NB4 (cell line): ENCODE data around the gene GPR17.

ENCODE experiments used
- DNase-seq: peaks from one replicate; pipeline ENCODE4 v3.0.0; 2010; ENCODE audit warnings: low read depth
- H3K4me3 ChIP-seq: one replicate; pipeline ENCODE4 v1.5.1; 2011; ENCODE audit warnings: mild to moderate bottlenecking, low read depth, low read length, moderate library complexity
- MYC ChIP-seq: IDR thresholded peaks from 2 replicates; pipeline ENCODE4 v1.6.1; 2011; ENCODE audit warnings: low read depth, low read length
- POLR2A ChIP-seq: IDR thresholded peaks from 2 replicates; pipeline ENCODE4 v1.6.1; 2011; ENCODE audit warnings: mild to moderate bottlenecking; ENCODE audit not compliant: insufficient read length; ENCODE audit errors: extremely low read depth
- TF ChIP-seq, protein P1 (sequence below): IDR thresholded peaks from 2 replicates; pipeline ENCODE4 v1.6.1; 2011; ENCODE audit warnings: low read depth, low read length
- TF ChIP-seq, protein P2 (sequence below): IDR thresholded peaks from one replicate; pipeline ENCODE4 v1.5.1; 2012; ENCODE audit warnings: low read depth, low read length

The GPR17 gene

DNA sequence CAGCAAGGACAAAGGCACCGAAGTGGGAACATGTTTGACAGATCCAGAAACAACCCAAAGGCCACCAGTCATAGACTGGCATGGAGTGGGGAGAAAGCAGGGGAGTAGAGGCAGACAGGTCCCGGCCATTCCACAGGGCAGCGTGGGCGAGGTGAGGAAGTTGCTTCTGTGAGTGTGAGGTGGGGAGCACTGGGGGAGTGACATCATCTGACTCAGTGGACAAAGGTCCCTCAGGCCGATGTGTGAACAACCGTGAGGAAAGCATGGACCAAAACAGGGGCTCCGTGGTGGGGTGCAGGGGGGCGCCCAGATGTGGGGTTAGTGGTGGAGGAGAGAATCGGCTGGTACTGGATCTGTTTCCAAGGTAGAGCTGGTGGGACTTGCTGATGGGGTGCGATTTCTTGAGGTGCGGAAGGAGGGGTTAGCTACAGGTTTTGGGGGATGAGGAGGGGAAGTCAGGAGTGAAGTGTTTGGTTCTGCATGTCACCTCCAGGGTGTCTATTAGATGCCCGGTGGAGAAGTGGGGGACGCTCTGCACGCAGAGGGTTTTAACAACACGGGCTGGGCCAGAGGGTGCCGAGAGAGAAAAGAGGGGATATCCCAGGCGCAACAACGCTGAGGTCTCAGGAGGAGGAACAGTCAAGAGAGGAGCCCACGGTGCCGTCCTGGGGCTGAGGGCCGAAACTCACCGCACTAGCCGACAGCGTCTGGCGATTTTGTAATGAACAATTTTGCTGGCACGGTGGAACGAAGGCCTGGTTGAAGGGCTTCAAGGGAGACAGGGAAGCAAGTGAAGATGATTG, 52.8 kb downstream of the GPR17 start:
- no peak for DNase-seq
- no peak for TF ChIP-seq MYC
- H3K4me3 ChIP-seq = no peak overlapping the region

DNA sequence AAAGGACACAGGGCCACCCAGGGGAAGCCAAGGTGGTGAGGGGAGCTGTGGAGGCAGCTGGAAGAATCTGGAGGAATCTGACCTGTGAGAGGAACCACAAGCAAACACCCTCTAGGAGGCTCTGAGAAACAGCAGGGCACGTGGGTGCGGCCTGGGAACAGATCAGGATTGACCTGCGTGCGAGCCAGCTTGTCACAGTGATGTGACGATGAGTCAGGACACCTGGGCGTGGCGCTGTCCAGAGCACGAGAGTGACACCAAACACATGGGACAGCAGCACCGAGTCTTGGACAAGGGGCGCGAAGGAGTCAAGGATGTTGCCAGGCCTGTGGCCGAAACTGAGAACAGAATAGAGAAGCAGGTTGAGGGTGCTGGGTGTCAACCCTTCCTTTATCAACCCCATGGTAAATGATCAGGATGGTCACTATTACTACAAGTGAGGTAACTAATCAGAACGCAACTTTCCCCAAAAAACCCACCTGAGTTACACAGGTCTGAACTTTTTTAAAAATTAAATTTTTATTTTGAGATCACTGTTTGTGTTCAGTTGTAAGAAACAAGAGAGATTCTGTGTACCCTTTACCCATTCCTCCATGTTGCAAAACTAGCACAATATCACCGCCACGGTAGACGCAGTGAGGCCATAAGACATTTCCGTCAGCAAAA, 54.7 kb downstream of the GPR17 start:
- TF ChIP-seq, protein P1, sequence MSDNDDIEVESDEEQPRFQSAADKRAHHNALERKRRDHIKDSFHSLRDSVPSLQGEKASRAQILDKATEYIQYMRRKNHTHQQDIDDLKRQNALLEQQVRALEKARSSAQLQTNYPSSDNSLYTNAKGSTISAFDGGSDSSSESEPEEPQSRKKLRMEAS = no peak
- no peak for TF ChIP-seq MYC
- peak; percentile 57 for DNase-seq

DNA sequence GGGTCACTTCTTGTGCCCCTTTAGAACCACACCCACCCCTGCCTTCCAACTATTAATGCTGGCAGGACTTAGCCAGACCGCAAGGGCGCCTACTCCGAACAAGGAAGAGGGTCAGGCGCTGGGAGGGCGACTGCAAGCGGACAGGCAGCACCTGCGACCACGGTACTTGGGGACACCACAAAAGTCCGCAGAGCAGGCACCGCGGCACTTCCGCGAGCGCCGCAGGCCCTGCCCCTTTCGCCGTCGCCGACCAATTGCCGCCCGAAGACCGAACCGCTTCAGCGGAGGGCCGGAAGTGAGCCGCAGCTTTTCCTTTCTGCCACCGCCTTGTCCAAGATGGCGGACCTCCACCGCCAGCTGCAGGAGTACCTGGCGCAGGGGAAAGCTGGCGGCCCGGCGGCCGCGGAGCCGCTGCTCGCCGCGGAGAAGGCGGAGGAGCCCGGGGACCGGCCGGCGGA, 55.3 kb downstream of the GPR17 start, which contains the start of gene SFT2D3:
Gene SFT2D3 (plus strand): TSS at position 305 of the 458 bp plus-strand sequence. CDS start 32 bp downstream, at position 337.
- TF ChIP-seq MYC = peak; percentile 84
- TF ChIP-seq, protein P2, sequence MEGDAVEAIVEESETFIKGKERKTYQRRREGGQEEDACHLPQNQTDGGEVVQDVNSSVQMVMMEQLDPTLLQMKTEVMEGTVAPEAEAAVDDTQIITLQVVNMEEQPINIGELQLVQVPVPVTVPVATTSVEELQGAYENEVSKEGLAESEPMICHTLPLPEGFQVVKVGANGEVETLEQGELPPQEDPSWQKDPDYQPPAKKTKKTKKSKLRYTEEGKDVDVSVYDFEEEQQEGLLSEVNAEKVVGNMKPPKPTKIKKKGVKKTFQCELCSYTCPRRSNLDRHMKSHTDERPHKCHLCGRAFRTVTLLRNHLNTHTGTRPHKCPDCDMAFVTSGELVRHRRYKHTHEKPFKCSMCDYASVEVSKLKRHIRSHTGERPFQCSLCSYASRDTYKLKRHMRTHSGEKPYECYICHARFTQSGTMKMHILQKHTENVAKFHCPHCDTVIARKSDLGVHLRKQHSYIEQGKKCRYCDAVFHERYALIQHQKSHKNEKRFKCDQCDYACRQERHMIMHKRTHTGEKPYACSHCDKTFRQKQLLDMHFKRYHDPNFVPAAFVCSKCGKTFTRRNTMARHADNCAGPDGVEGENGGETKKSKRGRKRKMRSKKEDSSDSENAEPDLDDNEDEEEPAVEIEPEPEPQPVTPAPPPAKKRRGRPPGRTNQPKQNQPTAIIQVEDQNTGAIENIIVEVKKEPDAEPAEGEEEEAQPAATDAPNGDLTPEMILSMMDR = no peak
- peak; percentile 95 for TF ChIP-seq POLR2A
- TF ChIP-seq, protein P1 = peak; percentile 73
- DNase-seq = peak; percentile 98
- peak within 1 kb of the TSS; percentile 82 for H3K4me3 ChIP-seq

More for the DNA sequence above, 54.7 kb downstream of the GPR17 start:
- H3K4me3 ChIP-seq = peak overlapping the region; percentile 82

DNA sequence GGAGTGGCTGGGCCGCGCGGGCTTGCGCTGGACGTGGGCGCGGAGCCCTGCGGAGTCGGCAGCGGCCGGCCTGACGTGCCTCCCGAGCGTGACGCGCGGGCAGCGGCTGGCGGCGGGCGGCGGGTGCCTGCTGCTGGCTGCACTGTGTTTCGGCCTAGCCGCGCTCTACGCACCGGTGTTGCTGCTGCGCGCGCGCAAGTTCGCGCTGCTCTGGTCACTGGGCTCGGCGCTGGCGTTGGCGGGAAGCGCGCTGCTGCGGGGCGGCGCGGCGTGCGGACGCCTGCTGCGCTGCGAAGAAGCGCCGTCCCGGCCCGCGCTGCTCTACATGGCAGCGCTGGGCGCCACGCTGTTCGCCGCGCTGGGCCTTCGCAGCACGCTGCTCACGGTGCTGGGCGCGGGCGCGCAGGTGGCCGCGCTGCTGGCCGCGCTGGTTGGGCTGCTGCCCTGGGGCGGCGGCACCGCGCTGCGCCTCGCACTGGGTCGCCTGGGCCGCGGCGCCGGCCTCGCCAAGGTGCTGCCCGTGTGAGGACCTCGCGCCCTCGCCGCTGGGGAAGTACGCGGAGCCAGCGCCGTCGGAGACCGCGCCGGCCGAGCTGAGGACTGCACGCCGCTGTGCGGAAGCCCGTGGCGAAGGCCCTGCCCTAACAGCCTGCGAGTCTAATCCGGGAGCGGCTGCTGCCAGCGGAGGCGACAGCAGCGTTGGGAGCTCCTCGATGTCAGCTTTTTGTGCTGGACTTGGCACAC, 55.9 kb downstream of the GPR17 start:
- TF ChIP-seq POLR2A (peak; percentile 30), MYC (peak; percentile 85)
- TF ChIP-seq, protein P1 = peak; percentile 78
- TF ChIP-seq, protein P2 = peak; percentile 19
- peak overlapping the region; percentile 82 for H3K4me3 ChIP-seq
- peak; percentile 94 for DNase-seq
